Smooth muscle cell (in vitro differentiated cells): Measurements from ENCODE around the gene CHCHD10. TPM values are rescaled to one million over a fixed set of nuclear protein-coding genes. Genes with fewer than 3 reads are reported as not detected.

ENCODE experiments used
- DNase-seq: peaks from one replicate; lab custom pipeline; 2025; ENCODE audit not compliant: unreplicated experiment; lab: John Stamatoyannopoulos, UW
- H2AFZ ChIP-seq: fragments of 200-600 bp; sonication (generic); 2 replicates; pipeline ENCODE4 v1.6.0; 2016; ENCODE audit warnings: antibody characterized with exemption, low read depth, mild to moderate bottlenecking
- H3F3A ChIP-seq: fragments of 200-600 bp; sonication (generic); 2 replicates; pipeline ENCODE4 v1.6.0; 2017; ENCODE audit warnings: antibody characterized with exemption, low read depth
- H3K27ac ChIP-seq: fragments of 200-600 bp; sonication (generic); 2 replicates; pipeline ENCODE4 v1.5.1; 2016; ENCODE audit warnings: low read depth, mild to moderate bottlenecking
- H3K27me3 ChIP-seq: fragments of 200-600 bp; sonication (generic); 2 replicates; pipeline ENCODE4 v1.6.1; 2016; ENCODE audit warnings: low read depth, mild to moderate bottlenecking
- H3K36me3 ChIP-seq: fragments of 200-600 bp; sonication (generic); 2 replicates; pipeline ENCODE4 v1.5.1; 2016; ENCODE audit warnings: low read depth
- H3K4me1 ChIP-seq: fragments of 200-600 bp; sonication (generic); 2 replicates; pipeline ENCODE4 v1.5.1; 2016; ENCODE audit warnings: low read depth
- H3K4me2 ChIP-seq: fragments of 200-600 bp; sonication (generic); 2 replicates; pipeline ENCODE4 v1.6.0; 2016; ENCODE audit warnings: mild to moderate bottlenecking
- H3K4me3 ChIP-seq: fragments of 200-600 bp; sonication (generic); 2 replicates; pipeline ENCODE4 v1.5.1; 2016; ENCODE audit warnings: mild to moderate bottlenecking
- H3K79me2 ChIP-seq: fragments of 200-600 bp; sonication (generic); 2 replicates; pipeline ENCODE4 v1.6.0; 2016; ENCODE audit warnings: low read depth, mild to moderate bottlenecking
- H3K9ac ChIP-seq: fragments of 200-600 bp; sonication (generic); 2 replicates; pipeline ENCODE4 v1.6.0; 2016; ENCODE audit warnings: low read depth
- H3K9me3 ChIP-seq: fragments of 200-600 bp; sonication (generic); replicated peaks from 2 replicates; pipeline ENCODE4 v1.5.1; 2016; ENCODE audit warnings: low read depth
- H4K20me1 ChIP-seq: fragments of 200-600 bp; sonication (generic); 2 replicates; pipeline ENCODE4 v1.6.0; 2016; ENCODE audit warnings: low read depth
- WGBS: methylation state at CpG from one replicate; pipeline ENCODE4 v1.1.7; 2016; ENCODE audit warnings: low lambda C conversion rate; 5-methylcytosine and 5-hydroxymethylcytosine counted together
- polyA plus RNA-seq: library from polyadenylated mRNA; unstranded; fragments of >200 nt; fragmentation: Nextera tagmentation; extraction: Ambion mirVana; gene quantifications from 2 replicates; pipeline ENCODE4 v1.2.1, GENCODE V29; 2016
- total RNA-seq: library from RNA; depleted of rRNA; stranded (reverse); fragments of >200 nt; gene quantifications from 2 replicates; pipeline ENCODE4 v1.2.3, GENCODE V29; 2014
- TF ChIP-seq, protein P1 (sequence below): fragments of 200-600 bp; sonication (generic); IDR thresholded peaks from 2 replicates; pipeline ENCODE4 v1.5.1; 2017; ENCODE audit warnings: borderline replicate concordance, mild to moderate bottlenecking, antibody characterized with exemption; ENCODE audit not compliant: insufficient read depth, poor library complexity, severe bottlenecking

CHCHD10 gene
- total and polyA plus RNA-seq, 2 experiments from 2014 or later: 4.9 to 57.6 TPM

DNA sequence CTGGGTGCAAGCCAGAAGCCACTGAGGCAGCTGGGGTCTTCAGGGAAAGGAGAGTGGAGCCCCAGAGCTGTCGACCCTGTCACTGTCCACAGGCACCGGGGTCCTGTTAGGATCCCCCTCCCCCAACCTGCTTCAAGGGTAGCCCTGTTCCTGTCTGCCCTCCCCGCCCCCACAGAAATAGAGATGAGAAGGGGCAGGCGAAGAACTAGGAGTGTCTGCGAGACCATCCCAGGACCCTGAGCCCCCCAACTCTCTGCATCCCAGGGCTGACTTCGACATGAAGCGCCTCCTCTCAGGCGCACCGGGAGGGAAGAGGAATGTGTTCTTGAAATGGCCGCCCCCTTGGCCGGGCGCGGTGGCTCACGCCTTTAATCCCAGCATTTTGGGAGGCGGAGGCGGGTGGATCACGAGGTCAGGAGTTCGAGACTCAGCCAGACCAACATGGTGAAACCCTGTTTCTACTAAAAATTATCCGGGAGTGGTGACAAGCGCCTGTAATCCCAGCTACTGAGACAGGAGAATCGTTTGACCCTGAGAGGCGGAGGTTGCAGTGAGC, 16.3 kb downstream of the CHCHD10 start:
- Histone ChIP-seq H3K27ac (peak overlapping the region; percentile 90), H4K20me1 (peaks cover 17% of the 10 kb centered on the region), H3K79me2 (peaks cover 38% of the 10 kb centered on the region), H3K4me2 (peak overlapping the region; percentile 98), H2AFZ (peak overlapping the region; percentile 93), H3F3A (no peaks in the 10 kb centered on the region), H3K36me3 (no peaks in the 10 kb centered on the region), H3K4me1 (peaks cover 11% of the 10 kb centered on the region), H3K9ac (peak overlapping the region; percentile 83), H3K4me3 (peak overlapping the region; percentile 94), H3K27me3 (no peaks in the 10 kb centered on the region), H3K9me3 (no peaks in the 10 kb centered on the region)
- TF ChIP-seq, protein P1, sequence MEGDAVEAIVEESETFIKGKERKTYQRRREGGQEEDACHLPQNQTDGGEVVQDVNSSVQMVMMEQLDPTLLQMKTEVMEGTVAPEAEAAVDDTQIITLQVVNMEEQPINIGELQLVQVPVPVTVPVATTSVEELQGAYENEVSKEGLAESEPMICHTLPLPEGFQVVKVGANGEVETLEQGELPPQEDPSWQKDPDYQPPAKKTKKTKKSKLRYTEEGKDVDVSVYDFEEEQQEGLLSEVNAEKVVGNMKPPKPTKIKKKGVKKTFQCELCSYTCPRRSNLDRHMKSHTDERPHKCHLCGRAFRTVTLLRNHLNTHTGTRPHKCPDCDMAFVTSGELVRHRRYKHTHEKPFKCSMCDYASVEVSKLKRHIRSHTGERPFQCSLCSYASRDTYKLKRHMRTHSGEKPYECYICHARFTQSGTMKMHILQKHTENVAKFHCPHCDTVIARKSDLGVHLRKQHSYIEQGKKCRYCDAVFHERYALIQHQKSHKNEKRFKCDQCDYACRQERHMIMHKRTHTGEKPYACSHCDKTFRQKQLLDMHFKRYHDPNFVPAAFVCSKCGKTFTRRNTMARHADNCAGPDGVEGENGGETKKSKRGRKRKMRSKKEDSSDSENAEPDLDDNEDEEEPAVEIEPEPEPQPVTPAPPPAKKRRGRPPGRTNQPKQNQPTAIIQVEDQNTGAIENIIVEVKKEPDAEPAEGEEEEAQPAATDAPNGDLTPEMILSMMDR: no peak
- DNase-seq: no peak
- WGBS: 24% methylated on average over 21 of the region's 22 CpGs

DNA sequence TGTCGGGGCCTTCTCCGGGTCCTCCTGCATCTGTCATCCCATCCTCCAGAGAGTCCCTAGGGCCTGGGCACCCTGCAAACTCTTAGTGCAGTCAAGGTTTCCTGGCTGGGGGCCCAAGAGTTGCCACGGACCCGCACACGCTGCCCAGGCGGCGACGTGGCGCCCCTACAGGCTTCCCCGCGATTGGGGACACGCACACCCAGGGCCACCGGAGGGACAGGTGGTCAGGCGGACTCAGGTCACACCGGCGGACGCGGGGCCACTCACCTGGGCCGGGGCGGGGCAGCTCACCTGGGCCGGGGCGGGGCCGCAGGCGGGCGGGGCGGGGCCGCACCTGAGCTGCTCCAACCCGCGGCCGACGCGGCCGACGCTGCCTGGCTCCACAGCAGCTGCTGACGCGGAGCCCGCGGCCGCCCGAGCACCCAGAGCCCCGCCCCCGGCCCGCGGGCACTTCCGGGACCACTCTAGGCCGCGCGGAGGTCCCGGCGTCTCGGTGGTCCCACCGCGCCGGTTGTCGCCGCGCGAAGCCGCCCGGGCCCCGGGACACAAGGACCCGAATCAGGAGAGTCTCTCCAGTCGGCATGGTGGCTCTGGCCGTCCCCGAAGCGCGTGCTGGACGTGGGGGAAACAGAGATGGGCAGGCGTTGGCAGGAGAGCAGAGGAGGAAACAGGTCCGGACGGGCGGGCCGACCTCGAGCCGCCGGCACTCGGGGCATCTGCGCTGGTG, 16.9 kb downstream of the CHCHD10 start, which contains the start of gene ZNF70:
Gene ZNF70 (minus strand): TSS at position 399 of the 727 bp plus-strand sequence. CDS start 5,972 bp downstream, outside the sequence.
- H3K4me1 ChIP-seq: peaks cover 11% of the 10 kb centered on the region
- no peaks in the 10 kb centered on the region for H3K36me3 ChIP-seq
- H3K79me2 ChIP-seq: peaks cover 38% of the 10 kb centered on the region
- WGBS: under 1% methylated on average over 44 of the region's 78 CpGs
- peak within 1 kb of the TSS; percentile 90 for H3K27ac ChIP-seq
- no peaks in the 10 kb centered on the region for H3K9me3 ChIP-seq
- TF ChIP-seq, protein P1: peak; percentile 20
- H3K9ac ChIP-seq: peak within 1 kb of the TSS; percentile 83
- DNase-seq: peak; percentile 51
- no peaks in the 10 kb centered on the region for H3F3A ChIP-seq
- H3K27me3 ChIP-seq: no peaks in the 10 kb centered on the region
- H3K4me3 ChIP-seq: peak within 1 kb of the TSS; percentile 94
- peak within 1 kb of the TSS; percentile 94 for H2AFZ ChIP-seq
- H4K20me1 ChIP-seq: peaks cover 21% of the 10 kb centered on the region
- peak within 1 kb of the TSS; percentile 98 for H3K4me2 ChIP-seq

DNA sequence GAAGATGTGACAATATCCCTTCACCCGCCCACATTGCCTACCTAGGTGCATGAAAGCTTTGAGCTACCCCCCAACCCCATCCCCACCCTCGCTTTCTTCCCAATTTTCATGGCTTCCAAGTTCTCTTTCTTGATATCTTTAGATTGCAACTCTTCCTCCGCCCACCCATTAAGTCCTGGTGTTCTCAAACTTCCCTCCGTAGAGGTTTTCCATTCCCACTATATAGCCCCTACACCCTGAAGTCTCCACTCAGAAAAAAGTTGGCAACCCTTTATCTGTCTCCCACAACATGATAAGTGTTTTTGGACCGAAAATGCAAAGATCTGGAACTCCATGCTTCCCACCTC, 17.4 kb downstream of the CHCHD10 start:
- Histone ChIP-seq H3K9ac (peak overlapping the region; percentile 56), H3K4me2 (peak overlapping the region; percentile 98), H3K9me3 (no peaks in the 10 kb centered on the region), H3K27me3 (no peaks in the 10 kb centered on the region), H3K27ac (peak overlapping the region; percentile 63), H3K4me1 (peaks cover 11% of the 10 kb centered on the region), H3K36me3 (no peaks in the 10 kb centered on the region), H3K4me3 (peak overlapping the region; percentile 94), H3K79me2 (peaks cover 38% of the 10 kb centered on the region), H4K20me1 (peaks cover 25% of the 10 kb centered on the region), H3F3A (no peaks in the 10 kb centered on the region), H2AFZ (peak overlapping the region; percentile 94)
- 44% methylated on average over 5 of the region's 5 CpGs for WGBS
- TF ChIP-seq, protein P1: no peak
- DNase-seq: no peak
